NCI-H1930 (cell line): ENCODE measurements around the gene GPATCH11.

Experiments used
- DNase-seq, 2 experiments: peaks; one replicate each; lab custom pipeline; 2025; lab: John Stamatoyannopoulos, UW

Gene GPATCH11

GRCh38 chr2:37083873-37084794, at the start of gene GPATCH11, which contains the start of gene HEATR5B:
GPATCH11 (plus strand) TSS chr2:37084518; CDS start chr2:37088382, 3,864 bp downstream.
HEATR5B (minus strand) TSS chr2:37084372; CDS start chr2:37083414, 958 bp downstream.
- peak; percentile 93 to 97 for DNase-seq

GRCh38 chr2:37037771-37038170, 46.5 kb upstream of the GPATCH11 start:
- DNase-seq = no peak

GRCh38 chr2:37039580-37039979, 44.7 kb upstream of the GPATCH11 start:
- DNase-seq = no peak

- DNase-seq = no peak
Observed at GRCh38 chr2:37052600-37053332, 31.6 kb upstream of the GPATCH11 start.

- no peak for DNase-seq
Observed at GRCh38 chr2:37059841-37060240, 24.5 kb upstream of the GPATCH11 start.

- DNase-seq = no peak
Observed at GRCh38 chr2:37060446-37060845, 23.9 kb upstream of the GPATCH11 start.

GRCh38 chr2:37061013-37061711, 23.2 kb upstream of the GPATCH11 start:
- no peak for DNase-seq

GRCh38 chr2:37061776-37062175, 22.5 kb upstream of the GPATCH11 start:
- DNase-seq = no peak

- no peak for DNase-seq
Observed at GRCh38 chr2:37068686-37069085, 15.6 kb upstream of the GPATCH11 start.

GRCh38 chr2:37070931-37071330, 13.4 kb upstream of the GPATCH11 start:
- DNase-seq = no peak

GRCh38 chr2:37080266-37080665, 4.1 kb upstream of the GPATCH11 start:
- no peak for DNase-seq

- no peak for DNase-seq
Observed at GRCh38 chr2:37080689-37081088, 3.6 kb upstream of the GPATCH11 start.

- DNase-seq = no peak
Observed at GRCh38 chr2:37084797-37085196, 479 bp downstream of the GPATCH11 start.

GRCh38 chr2:37085731-37086147, 1.4 kb downstream of the GPATCH11 start:
- no peak for DNase-seq

GRCh38 chr2:37090019-37090477, 5.7 kb downstream of the GPATCH11 start:
- no peak for DNase-seq

- no peak for DNase-seq
Observed at GRCh38 chr2:37091873-37092272, 7.6 kb downstream of the GPATCH11 start.

- DNase-seq = no peak
Observed at GRCh38 chr2:37096568-37096967, 12.2 kb downstream of the GPATCH11 start.

- no peak for DNase-seq
Observed at GRCh38 chr2:37098416-37099118, 14.2 kb downstream of the GPATCH11 start.

- DNase-seq = no peak
Observed at GRCh38 chr2:37100054-37100453, 15.7 kb downstream of the GPATCH11 start.

GRCh38 chr2:37102588-37102987, 18.3 kb downstream of the GPATCH11 start:
- DNase-seq = no peak

GRCh38 chr2:37104178-37104577, 19.9 kb downstream of the GPATCH11 start:
- DNase-seq = no peak
